8988T (cell line): ENCODE data around the gene ADAM23.

Source experiments
- DNase-seq: peaks from one replicate; pipeline ENCODE4 v3.0.0; 2011

ADAM23 gene

GRCh38 chr2:206665251-206665650 is 221.9 kb downstream of the ADAM23 start:
- DNase-seq, result no peak
